Measurements from ENCODE around the gene SHFL. TPM values are rescaled to one million over a fixed set of nuclear protein-coding genes. Genes with fewer than 3 reads are reported as not detected.

SHFL gene
- total RNA-seq, 1 experiment from 2014 or later: 18.5 TPM

- DNase-seq (ENCODE audit: low read depth, low spot score) (no peak), ATAC-seq (no peak)
- Histone ChIP-seq H3K9me2 (ENCODE audit: insufficient read depth) (no peaks in the 10 kb centered on the region), H4K20me1 (ENCODE audit: insufficient read depth) (no peaks in the 10 kb centered on the region), H3K9ac (ENCODE audit: low read length) (no peak overlapping the region), H3K4me2 (ENCODE audit: low read length) (no peak overlapping the region), H3K27ac (ENCODE audit: low read depth, low read length) (no peak overlapping the region), H3K36me3 (ENCODE audit: control insufficient read depth in 1 of 2, insufficient read depth in 2 of 2, low read length in 2 of 2) (no peaks in the 10 kb centered on the region), H3K4me3 (replicated peaks in 1 of 2; ENCODE audit: low read depth in 1 of 2, low read length in 2 of 2) (no peak overlapping the region), H3K9me3 (ENCODE audit: control insufficient read depth in 1 of 2, insufficient read depth in 1 of 2, low read depth in 1 of 2, low read length in 2 of 2) (no peaks in the 10 kb centered on the region), H3K27me3 (ENCODE audit: insufficient read depth, low read length) (no peaks in the 10 kb centered on the region), H2AFZ (ENCODE audit: low read depth, low read length, poor library complexity, severe bottlenecking) (no peak overlapping the region), H3K79me2 (ENCODE audit: insufficient read depth, low read length) (no peaks in the 10 kb centered on the region), H3K4me1 (ENCODE audit: control insufficient read depth in 1 of 2, insufficient read depth in 2 of 2, low read length in 2 of 2) (peaks cover 11 to 14% of the 10 kb centered on the region in 2 experiments)
- TF ChIP-seq POLR2AphosphoS5 (IDR thresholded peaks at IDR 0.05; ENCODE audit: low read depth, low read length): no peak
- TF ChIP-seq REST (IDR thresholded peaks at IDR 0.05; ENCODE audit: low read depth): no peak
- TF ChIP-seq ZBTB33 (IDR thresholded peaks at IDR 0.05; ENCODE audit: extremely low read depth, insufficient replicate concordance, low read length): no peak
- no peak for TF ChIP-seq TCF7L2 (IDR thresholded peaks at IDR 0.05; ENCODE audit: borderline replicate concordance, extremely low read depth, insufficient read depth, insufficient read length)
- TF ChIP-seq SRF (IDR thresholded peaks at IDR 0.05; ENCODE audit: low read depth): no peak
- no peak for TF ChIP-seq EZH2phosphoT487 (IDR thresholded peaks at IDR 0.05; ENCODE audit: borderline replicate concordance)
- TF ChIP-seq SIN3A (IDR thresholded peaks at IDR 0.05; ENCODE audit: low read depth): no peak
- TF ChIP-seq SP1 (IDR thresholded peaks at IDR 0.05; ENCODE audit: low read depth): no peak
- no peak for TF ChIP-seq YY1 (IDR thresholded peaks at IDR 0.05; ENCODE audit: extremely low read depth, insufficient replicate concordance, low read depth, low read length)
- no peak for TF ChIP-seq CEBPB (IDR thresholded peaks at IDR 0.05; ENCODE audit: low read depth)
- TF ChIP-seq ATF3 (IDR thresholded peaks at IDR 0.05): no peak
- no peak for TF ChIP-seq FOSL1 (IDR thresholded peaks at IDR 0.05; ENCODE audit: low read depth)
- no peak for TF ChIP-seq ZNF274 (IDR thresholded peaks at IDR 0.05; ENCODE audit: low read depth, low read length)
- TF ChIP-seq POLR2A (IDR thresholded peaks at IDR 0.05; ENCODE audit: borderline replicate concordance, extremely low read depth, insufficient read depth, insufficient read length): no peak
- TF ChIP-seq ZFX (IDR thresholded peaks at IDR 0.05): no peak
- no peak for TF ChIP-seq RAD21 (IDR thresholded peaks at IDR 0.05; ENCODE audit: low read depth)
- no peak for TF ChIP-seq CTCF (IDR thresholded peaks at IDR 0.05 in 2 of 3, conservative IDR thresholded peaks at IDR 0.05 in 1 of 3; ENCODE audit: borderline replicate concordance in 1 of 3, insufficient read depth in 1 of 3, low read depth in 2 of 3, low read length in 2 of 3)
- intact Hi-C loops (cut with micrococcal nuclease): no loop called here
- BruUV-seq (replicated peaks): no TSS peak
- POLR2A ChIA-PET: no interaction called here
- RAD21 ChIA-PET (ENCODE audit: low non-redundant PET in 1 of 2, low total read pairs in 2 of 2, uncharacterized antibody in 2 of 2, unreplicated experiment in 2 of 2): no interaction called here
- CTCF ChIA-PET: no interaction called here
Observed at GRCh38 chr19:10092648-10093294, 6.7 kb downstream of the SHFL start.
